Measurements from ENCODE around the gene ZNF580. TPM values are rescaled to one million over a fixed set of nuclear protein-coding genes. Genes with fewer than 3 reads are reported as not detected.

Gene ZNF580
- 4.4 and 5.4 TPM in 2 replicates for total RNA-seq

GRCh38 chr19:55640577-55641425 lies at the start of gene ZNF580:
ZNF580 (plus strand) TSS chr19:55641002; CDS start chr19:55642509, 1,507 bp downstream.

GRCh38 chr19:55599468-55599841 lies 41.3 kb upstream of the ZNF580 start, which contains the start of gene FIZ1:
FIZ1 (minus strand) TSS chr19:55599517; CDS start chr19:55597865, 1,652 bp downstream.

GRCh38 chr19:55599842-55600661 lies 40.8 kb upstream of the ZNF580 start, which contains the start of gene ZNF524:
ZNF524 (plus strand) TSS chr19:55600288; CDS start chr19:55602113, 1,825 bp downstream.

GRCh38 chr19:55605637-55606470 lies 34.9 kb upstream of the ZNF580 start, which contains the start of gene ZNF865:
ZNF865 (plus strand) TSS chr19:55605647; CDS start chr19:55613619, 7,972 bp downstream.

GRCh38 chr19:55624109-55625003 lies 16.4 kb upstream of the ZNF580 start, which contains the start of gene ZNF784:
ZNF784 (minus strand) TSS chr19:55624566; CDS start chr19:55624561, 5 bp downstream.

GRCh38 chr19:55643003-55643886 lies 2.4 kb downstream of the ZNF580 start, which contains the start of gene ZNF581:
ZNF581 (plus strand) TSS chr19:55643649; CDS start chr19:55644572, 923 bp downstream.

GRCh38 chr19:55647732-55648584 lies 7.2 kb downstream of the ZNF580 start, which contains the start of gene CCDC106:
CCDC106 (plus strand) TSS chr19:55648212; CDS start chr19:55649047, 835 bp downstream.

GRCh38 chr19:55654868-55655647 lies 14.3 kb downstream of the ZNF580 start, which contains the start of gene U2AF2:
U2AF2 (plus strand) TSS chr19:55655035; CDS start chr19:55655105, 70 bp downstream.

GRCh38 chr19:55674841-55675660 lies 34.2 kb downstream of the ZNF580 start, which contains the start of gene EPN1:
EPN1 (plus strand) TSS chr19:55675226; CDS start chr19:55678628, 3,402 bp downstream.

Other genes with a start within 250 kb of the ZNF580 start
- gene UBE2S, start 233.2 kb upstream of the ZNF580 start, total RNA-seq, result 26.6 and 57.3 TPM in 2 replicates
- not detected in 2 replicates for gene SHISA7, start 197.7 kb upstream of the ZNF580 start, total RNA-seq
- gene ISOC2, start 179.4 kb upstream of the ZNF580 start, total RNA-seq, result 44.5 and 55.9 TPM in 2 replicates
- not detected in 2 replicates for gene C19orf85, start 176.3 kb upstream of the ZNF580 start, total RNA-seq
- gene ZNF628, start 164.4 kb upstream of the ZNF580 start, total RNA-seq, result 0.57 and 1.3 TPM in 2 replicates
- gene NAT14, start 155.8 kb upstream of the ZNF580 start, total RNA-seq, result 14.9 and 20.9 TPM in 2 replicates
- gene SSC5D, start 152.6 kb upstream of the ZNF580 start, total RNA-seq, result 5.4 and 18.1 TPM in 2 replicates
- not detected in 2 replicates for gene SBK2, start 103.9 kb upstream of the ZNF580 start, total RNA-seq
- gene SBK3, start 95.5 kb upstream of the ZNF580 start, total RNA-seq, result 0.09 TPM in 1 of 2 replicates, not detected in the other
- gene ZNF579, start 60.2 kb upstream of the ZNF580 start, total RNA-seq, result 2.1 and 2.8 TPM in 2 replicates
- 1.6 and 2.7 TPM in 2 replicates for gene FIZ1, start 41.5 kb upstream of the ZNF580 start, total RNA-seq
- gene ZNF524, start 40.7 kb upstream of the ZNF580 start, total RNA-seq, result 9.1 and 9.5 TPM in 2 replicates
- 0.43 and 0.55 TPM in 2 replicates for gene ZNF865, start 35.4 kb upstream of the ZNF580 start, total RNA-seq
- gene ZNF784, start 16.4 kb upstream of the ZNF580 start, total RNA-seq, result 3.8 and 4.0 TPM in 2 replicates
- gene ZNF581, start 2.6 kb downstream of the ZNF580 start, total RNA-seq, result 23.9 and 25.7 TPM in 2 replicates
- gene CCDC106, start 7.2 kb downstream of the ZNF580 start, total RNA-seq, result 5.3 and 6.2 TPM in 2 replicates
- 76.8 and 86.0 TPM in 2 replicates for gene U2AF2, start 14.0 kb downstream of the ZNF580 start, total RNA-seq
- gene EPN1, start 34.2 kb downstream of the ZNF580 start, total RNA-seq, result 27.3 and 35.7 TPM in 2 replicates
- not detected in 2 replicates for gene NLRP9, start 97.4 kb downstream of the ZNF580 start, total RNA-seq
- not detected in 2 replicates for gene RFPL4A, start 118.1 kb downstream of the ZNF580 start, total RNA-seq
- gene RFPL4AL1, start 128.1 kb downstream of the ZNF580 start, total RNA-seq, result not detected in 2 replicates
- not detected in 2 replicates for gene NLRP11, start 191.0 kb downstream of the ZNF580 start, total RNA-seq
- not detected in 2 replicates for gene NLRP4, start 195.5 kb downstream of the ZNF580 start, total RNA-seq